Osteocyte (in vitro differentiated cells): ENCODE results near the gene USP36. TPM values are rescaled to one million over a fixed set of nuclear protein-coding genes. Genes with fewer than 3 reads are reported as not detected.
A peak's percentile ranks its signal among the peaks of the same experiment; 100 is the strongest.

ENCODE experiments used
- DNase-seq: peaks from one replicate; pipeline ENCODE4 v3.0.0; 2021; ENCODE audit warnings: mixed read lengths; ENCODE audit not compliant: unreplicated experiment; ENCODE audit errors: extremely low spot score
- H3K27ac Mint-ChIP-seq: one replicate; pipeline ENCODE4 v1.8.0; 2021; ENCODE audit warnings: mild to moderate bottlenecking, mixed read lengths; ENCODE audit not compliant: unreplicated experiment
- H3K27me3 Mint-ChIP-seq: one replicate; pipeline ENCODE4 v1.8.0; 2021; ENCODE audit warnings: mixed read lengths; ENCODE audit not compliant: unreplicated experiment
- H3K36me3 Mint-ChIP-seq: one replicate; pipeline ENCODE4 v1.8.0; 2021; ENCODE audit warnings: mixed read lengths; ENCODE audit not compliant: unreplicated experiment
- H3K4me1 Mint-ChIP-seq: one replicate; pipeline ENCODE4 v1.8.0; 2021; ENCODE audit warnings: mixed read lengths; ENCODE audit not compliant: unreplicated experiment
- H3K4me3 Mint-ChIP-seq: one replicate; pipeline ENCODE4 v1.8.0; 2021; ENCODE audit warnings: mild to moderate bottlenecking, moderate library complexity, mixed read lengths; ENCODE audit not compliant: unreplicated experiment
- H3K9me3 Mint-ChIP-seq: one replicate; pipeline ENCODE4 v1.8.0; 2021; ENCODE audit warnings: mixed read lengths; ENCODE audit not compliant: unreplicated experiment
- CTCF ChIP-seq: fragments of 200-600 bp; sonication (generic); IDR thresholded peaks from 2 replicates; pipeline ENCODE4 v1.5.0; 2021; ENCODE audit warnings: antibody characterized with exemption, mild to moderate bottlenecking, moderate library complexity
- total RNA-seq: library from RNA; stranded (reverse); gene quantifications from 2 replicates; pipeline ENCODE4 v1.2.1, GENCODE V29; 2021

USP36 gene
- total RNA-seq, 1 donor from 2014 or later, result 56.2 TPM

DNA sequence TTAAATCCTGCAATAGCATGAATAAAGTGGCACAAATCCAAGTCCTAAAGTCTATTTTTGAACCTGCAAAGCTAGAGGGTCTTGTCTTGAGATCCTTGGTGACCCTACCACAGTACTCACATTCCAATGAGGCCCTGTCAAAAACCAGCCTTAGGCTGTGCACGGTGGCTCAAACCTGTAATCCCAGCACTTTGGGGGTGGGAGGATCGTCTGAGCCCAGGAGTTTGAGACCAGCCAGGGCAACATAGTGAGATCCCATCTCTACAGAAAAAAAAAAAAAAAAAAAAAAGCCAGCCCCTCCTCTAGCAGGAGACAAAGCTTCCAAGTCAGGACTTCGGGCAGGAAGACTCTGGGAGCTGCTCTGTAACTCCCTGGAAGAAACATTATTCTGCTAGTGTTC is 74.8 kb downstream of the USP36 start:
- no peaks in the 10 kb centered on the region for H3K27me3 Mint-ChIP-seq
- no peak for DNase-seq
- no peak overlapping the region for H3K4me3 Mint-ChIP-seq
- peaks cover 31% of the 10 kb centered on the region for H3K4me1 Mint-ChIP-seq
- no peak for TF ChIP-seq CTCF
- H3K36me3 Mint-ChIP-seq, result no peaks in the 10 kb centered on the region
- no peaks in the 10 kb centered on the region for H3K9me3 Mint-ChIP-seq
- peak overlapping the region; percentile 54 for H3K27ac Mint-ChIP-seq

DNA sequence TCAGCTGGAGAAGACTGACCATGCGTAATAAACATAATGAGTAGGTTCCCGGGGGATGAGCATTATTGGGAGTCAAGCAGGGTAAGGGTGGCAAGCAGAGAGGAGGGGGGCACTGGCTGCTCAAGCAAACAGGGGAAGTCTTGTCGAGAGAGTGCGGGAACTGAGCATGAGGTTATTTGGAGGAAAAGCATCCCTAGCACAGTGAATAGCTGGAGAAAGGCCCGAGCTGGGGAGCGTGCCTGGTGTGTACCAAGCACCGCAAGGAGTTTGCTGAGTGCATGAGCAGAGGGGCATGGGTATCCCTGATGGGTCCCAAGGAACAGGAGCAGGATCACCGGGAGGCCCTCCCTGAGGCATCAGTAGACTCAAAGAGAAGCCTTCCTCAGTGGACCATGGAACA is 75.7 kb downstream of the USP36 start:
- H3K36me3 Mint-ChIP-seq, result no peaks in the 10 kb centered on the region
- no peak overlapping the region for H3K4me3 Mint-ChIP-seq
- H3K27me3 Mint-ChIP-seq, result no peaks in the 10 kb centered on the region
- H3K27ac Mint-ChIP-seq, result peak overlapping the region; percentile 35
- H3K4me1 Mint-ChIP-seq, result peaks cover 31% of the 10 kb centered on the region
- H3K9me3 Mint-ChIP-seq, result no peaks in the 10 kb centered on the region
- TF ChIP-seq CTCF, result no peak
- DNase-seq, result no peak

DNA sequence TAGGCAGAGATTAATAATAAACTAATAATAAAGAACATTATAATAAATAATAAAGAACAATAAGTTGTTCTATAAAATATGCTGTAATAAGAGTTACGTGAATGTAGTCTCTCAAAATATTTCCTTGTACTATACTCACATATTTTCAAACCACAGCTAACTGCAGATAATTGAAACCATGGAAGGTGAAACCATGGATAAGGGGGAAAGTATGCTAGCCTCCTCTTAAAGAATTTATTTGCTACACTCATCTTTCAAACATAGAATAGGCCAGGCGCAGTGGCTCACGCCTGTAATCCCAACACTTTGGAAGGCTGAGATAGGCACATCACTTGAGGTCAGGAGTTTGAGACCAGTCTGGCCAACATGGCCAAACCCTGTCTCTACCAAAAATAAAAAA is 77.1 kb downstream of the USP36 start:
- no peak for DNase-seq
- no peaks in the 10 kb centered on the region for H3K36me3 Mint-ChIP-seq
- no peak overlapping the region for H3K4me3 Mint-ChIP-seq
- H3K4me1 Mint-ChIP-seq, result peaks cover 41% of the 10 kb centered on the region
- H3K27ac Mint-ChIP-seq, result peak overlapping the region; percentile 27
- H3K27me3 Mint-ChIP-seq, result no peaks in the 10 kb centered on the region
- no peak for TF ChIP-seq CTCF
- H3K9me3 Mint-ChIP-seq, result no peaks in the 10 kb centered on the region

DNA sequence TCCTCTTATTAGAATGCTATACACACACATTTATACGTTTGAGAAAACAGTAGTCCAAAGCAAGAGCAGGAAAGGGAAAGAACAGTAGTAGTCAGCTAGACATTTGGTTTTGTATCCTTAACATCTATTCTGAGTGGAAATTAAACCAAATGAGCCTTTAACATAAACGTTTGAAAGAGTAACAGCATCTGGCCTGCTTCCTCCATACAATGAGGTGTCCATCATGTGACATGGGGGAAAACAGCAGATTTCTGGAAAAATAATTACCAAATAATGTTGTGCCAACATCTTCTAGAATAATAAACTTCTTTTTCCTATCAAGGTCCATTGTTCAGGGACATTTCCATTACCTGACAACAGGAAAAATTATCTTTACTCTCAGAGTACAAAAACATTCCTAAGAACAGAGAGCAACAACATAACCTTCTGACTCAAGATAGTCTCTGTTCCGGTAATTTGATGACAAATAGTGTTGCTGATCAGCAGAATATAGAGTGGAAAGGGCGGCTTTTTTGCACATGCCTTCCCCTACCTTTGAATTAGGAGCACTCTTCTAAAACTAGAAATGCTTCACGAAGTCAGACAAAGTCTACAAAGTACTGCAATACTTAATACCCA is 78.7 kb downstream of the USP36 start:
- Mint-ChIP-seq H3K36me3 (no peaks in the 10 kb centered on the region), H3K27me3 (no peaks in the 10 kb centered on the region), H3K27ac (no peak overlapping the region), H3K4me3 (no peak overlapping the region), H3K4me1 (peaks cover 48% of the 10 kb centered on the region), H3K9me3 (no peaks in the 10 kb centered on the region)
- no peak for DNase-seq
- no peak for TF ChIP-seq CTCF

GRCh38 chr17:78759969-78760352 is 80.7 kb downstream of the USP36 start:
- TF ChIP-seq CTCF, result no peak
- no peaks in the 10 kb centered on the region for H3K36me3 Mint-ChIP-seq
- no peaks in the 10 kb centered on the region for H3K27me3 Mint-ChIP-seq
- H3K27ac Mint-ChIP-seq, result peak overlapping the region; percentile 53
- no peaks in the 10 kb centered on the region for H3K9me3 Mint-ChIP-seq
- H3K4me1 Mint-ChIP-seq, result peaks cover 52% of the 10 kb centered on the region
- DNase-seq, result no peak
- H3K4me3 Mint-ChIP-seq, result no peak overlapping the region
